ENCODE data around the gene FUT7.

- TF ChIP-seq, protein P1, sequence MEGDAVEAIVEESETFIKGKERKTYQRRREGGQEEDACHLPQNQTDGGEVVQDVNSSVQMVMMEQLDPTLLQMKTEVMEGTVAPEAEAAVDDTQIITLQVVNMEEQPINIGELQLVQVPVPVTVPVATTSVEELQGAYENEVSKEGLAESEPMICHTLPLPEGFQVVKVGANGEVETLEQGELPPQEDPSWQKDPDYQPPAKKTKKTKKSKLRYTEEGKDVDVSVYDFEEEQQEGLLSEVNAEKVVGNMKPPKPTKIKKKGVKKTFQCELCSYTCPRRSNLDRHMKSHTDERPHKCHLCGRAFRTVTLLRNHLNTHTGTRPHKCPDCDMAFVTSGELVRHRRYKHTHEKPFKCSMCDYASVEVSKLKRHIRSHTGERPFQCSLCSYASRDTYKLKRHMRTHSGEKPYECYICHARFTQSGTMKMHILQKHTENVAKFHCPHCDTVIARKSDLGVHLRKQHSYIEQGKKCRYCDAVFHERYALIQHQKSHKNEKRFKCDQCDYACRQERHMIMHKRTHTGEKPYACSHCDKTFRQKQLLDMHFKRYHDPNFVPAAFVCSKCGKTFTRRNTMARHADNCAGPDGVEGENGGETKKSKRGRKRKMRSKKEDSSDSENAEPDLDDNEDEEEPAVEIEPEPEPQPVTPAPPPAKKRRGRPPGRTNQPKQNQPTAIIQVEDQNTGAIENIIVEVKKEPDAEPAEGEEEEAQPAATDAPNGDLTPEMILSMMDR (IDR thresholded peaks at IDR 0.05): peak; percentile 66 to 89 (median 88)
- no peak for TF ChIP-seq POLR2A (IDR thresholded peaks at IDR 0.05)
Measured at GRCh38 chr9:137034709-137035506, 3.0 kb upstream of the FUT7 start.
